Caco-2 (cell line): Measurements from ENCODE around the gene CLEC10A. TPM values are rescaled to one million over a fixed set of nuclear protein-coding genes. Genes with fewer than 3 reads are reported as not detected.

ENCODE experiments used
- BruUV-seq: library from RNA; stranded (reverse); fragments of 400-500 nt; replicated peaks from 2 replicates; lab custom pipeline; 2021; lab: Mats Ljungman, UMichigan
- CTCF ChIA-PET: fragments of 300-600 bp; sonication (Branson Sonifier 250); formaldehyde crosslinking; loops from one replicate; lab custom pipeline; 2022; ENCODE audit warnings: antibody characterized with exemption; lab: Charles Lee
- POLR2A ChIA-PET: fragments of 300-600 bp; sonication (Branson Sonifier 250); formaldehyde crosslinking; loops from one replicate; lab custom pipeline; 2022; ENCODE audit warnings: antibody characterized with exemption; lab: Charles Lee
- DNase-seq, 2 experiments: peaks; one replicate each; pipeline versions ENCODE4 v3.0.0 to v3.0.0-alpha.2; 2020 to 2022
- H3K27me3 ChIP-seq: replicated peaks from 2 replicates; pipeline ENCODE4 v1.6.0; 2011; ENCODE audit warnings: low read length; ENCODE audit not compliant: control insufficient read depth, insufficient read depth
- H3K36me3 ChIP-seq: 2 replicates; pipeline ENCODE4 v1.5.1; 2011; ENCODE audit warnings: low read length; ENCODE audit not compliant: control insufficient read depth, insufficient read depth
- H3K4me1 ChIP-seq: fragments of 250-450 bp; sonication (Bioruptor Pico); 2 replicates; pipeline ENCODE4 v1.5.1; 2020; ENCODE audit warnings: mild to moderate bottlenecking
- H3K4me3 ChIP-seq: 2 replicates; pipeline ENCODE4 v1.5.1; 2011; ENCODE audit warnings: low read depth, mild to moderate bottlenecking, control low read depth, low read length
- H3K9me3 ChIP-seq: fragments of 250-450 bp; sonication (Bioruptor Pico); 2 replicates; pipeline ENCODE4 v1.5.1; 2020; ENCODE audit warnings: mild to moderate bottlenecking, moderate library complexity
- H3K27ac Mint-ChIP-seq: one replicate; pipeline ENCODE4 v1.8.0; 2022; ENCODE audit warnings: mixed read lengths; ENCODE audit not compliant: unreplicated experiment
- H3K27me3 Mint-ChIP-seq: one replicate; pipeline ENCODE4 v1.8.0; 2022; ENCODE audit warnings: mixed read lengths; ENCODE audit not compliant: insufficient read depth, unreplicated experiment
- H3K36me3 Mint-ChIP-seq: one replicate; pipeline ENCODE4 v1.8.0; 2022; ENCODE audit warnings: mild to moderate bottlenecking, mixed read lengths; ENCODE audit not compliant: insufficient read depth, unreplicated experiment
- H3K4me1 Mint-ChIP-seq: one replicate; pipeline ENCODE4 v1.8.0; 2022; ENCODE audit warnings: low read depth, mixed read lengths; ENCODE audit not compliant: unreplicated experiment
- H3K4me3 Mint-ChIP-seq: one replicate; pipeline ENCODE4 v1.8.0; 2022; ENCODE audit warnings: mild to moderate bottlenecking, moderate library complexity, mixed read lengths; ENCODE audit not compliant: unreplicated experiment
- H3K9me3 Mint-ChIP-seq: one replicate; pipeline ENCODE4 v1.8.0; 2022; ENCODE audit warnings: mixed read lengths; ENCODE audit not compliant: unreplicated experiment
- CTCF ChIP-seq, 2 experiments: fragments of 200-600 bp in 1 of 2; IDR thresholded peaks; 1 replicate in 1 of 2; 2 replicates in 1 of 2; pipeline versions ENCODE4 v1.5.1 to v1.8.0; 2011 to 2022; ENCODE audit warnings: antibody characterized with exemption in 1 of 2, control low read depth in 1 of 2, inconsistent platforms in 1 of 2, low read depth in 1 of 2, low read length in 1 of 2, mild to moderate bottlenecking in 1 of 2, moderate library complexity in 1 of 2; ENCODE audit not compliant: insufficient read depth in 1 of 2, severe bottlenecking in 1 of 2, unreplicated experiment in 1 of 2
- intact Hi-C: fragments of 100-400 bp; cut with micrococcal nuclease; formaldehyde crosslinking; loops from one replicate; pipeline ENCODE4 v1.10.0; 2022; ENCODE audit not compliant: unreplicated experiment
- total RNA-seq: library from RNA; stranded (reverse); gene quantifications from 2 replicates; pipeline ENCODE4 v1.2.3, GENCODE V29; 2022

The CLEC10A gene
- total RNA-seq, 1 experiment from 2014 or later: not detected

DNA sequence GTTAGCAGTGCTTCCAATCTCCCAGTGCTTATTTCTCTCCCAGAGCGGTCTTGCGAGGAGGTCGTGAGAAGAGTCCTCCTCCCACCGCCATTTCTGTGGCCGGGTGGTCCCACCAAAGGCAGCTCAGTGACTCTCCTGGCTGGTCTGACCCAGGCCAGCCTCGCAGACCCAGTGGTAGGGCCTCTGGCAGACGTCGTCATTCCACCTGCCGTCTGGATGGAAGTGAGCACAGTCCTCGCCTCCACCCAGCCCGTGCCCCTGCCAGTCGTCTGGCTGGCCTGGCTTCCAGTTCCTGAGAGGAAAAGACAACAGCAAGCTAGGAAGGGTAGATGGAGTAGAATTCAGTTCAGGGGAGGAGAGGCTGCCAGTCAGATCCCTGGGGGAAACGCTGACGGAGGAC lies 5.1 kb downstream of the CLEC10A start:
- Histone ChIP-seq H3K36me3 (no peaks in the 10 kb centered on the region), H3K27me3 (no peaks in the 10 kb centered on the region), H3K4me3 (no peak overlapping the region), H3K9me3 (no peaks in the 10 kb centered on the region), H3K4me1 (no peaks in the 10 kb centered on the region)
- Mint-ChIP-seq H3K36me3 (no peaks in the 10 kb centered on the region), H3K4me1 (no peaks in the 10 kb centered on the region), H3K4me3 (no peak overlapping the region), H3K9me3 (no peaks in the 10 kb centered on the region), H3K27me3 (no peaks in the 10 kb centered on the region), H3K27ac (no peak overlapping the region)
- CTCF ChIA-PET: no interaction called here
- POLR2A ChIA-PET: no interaction called here
- intact Hi-C loops: no loop called here
- no peak for TF ChIP-seq CTCF (IDR thresholded peaks at IDR 0.05; ENCODE audit: insufficient read depth in 1 of 2, low read depth in 1 of 2, low read length in 1 of 2, severe bottlenecking in 1 of 2, unreplicated experiment in 1 of 2)
- no peak for DNase-seq
- no TSS peak for BruUV-seq

DNA sequence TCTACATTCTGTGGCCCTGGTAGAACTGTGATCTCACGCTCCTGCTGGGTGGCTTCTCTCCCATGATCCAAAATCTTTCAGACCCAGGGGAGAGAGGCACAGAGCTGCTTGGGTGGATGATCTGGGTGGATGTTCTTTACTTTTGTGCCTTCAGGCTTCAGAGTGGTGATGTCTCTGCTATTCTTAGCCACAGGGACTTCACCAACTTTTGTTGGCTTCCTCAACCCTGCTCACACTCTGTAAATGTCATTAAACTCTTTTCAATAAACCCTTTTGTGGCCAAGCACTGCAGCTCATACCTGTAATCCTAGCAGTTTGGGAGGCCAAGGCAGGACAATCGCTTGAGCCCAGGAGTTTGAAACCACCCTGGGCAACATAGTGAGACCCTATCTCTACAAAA lies 7.6 kb downstream of the CLEC10A start:
- H3K36me3 Mint-ChIP-seq: no peaks in the 10 kb centered on the region
- Histone ChIP-seq H3K36me3 (no peaks in the 10 kb centered on the region), H3K27me3 (no peaks in the 10 kb centered on the region), H3K9me3 (no peaks in the 10 kb centered on the region), H3K4me3 (no peak overlapping the region), H3K4me1 (no peaks in the 10 kb centered on the region)
- CTCF ChIA-PET: no interaction called here
- no peaks in the 10 kb centered on the region for H3K27me3 Mint-ChIP-seq
- no peak for DNase-seq
- no peak overlapping the region for H3K27ac Mint-ChIP-seq
- intact Hi-C loops: no loop called here
- H3K4me3 Mint-ChIP-seq: no peak overlapping the region
- H3K4me1 Mint-ChIP-seq: no peaks in the 10 kb centered on the region
- POLR2A ChIA-PET: no interaction called here
- TF ChIP-seq CTCF (IDR thresholded peaks at IDR 0.05; ENCODE audit: insufficient read depth in 1 of 2, low read depth in 1 of 2, low read length in 1 of 2, severe bottlenecking in 1 of 2, unreplicated experiment in 1 of 2): no peak
- peaks cover 15% of the 10 kb centered on the region for H3K9me3 Mint-ChIP-seq
- BruUV-seq: no TSS peak

DNA sequence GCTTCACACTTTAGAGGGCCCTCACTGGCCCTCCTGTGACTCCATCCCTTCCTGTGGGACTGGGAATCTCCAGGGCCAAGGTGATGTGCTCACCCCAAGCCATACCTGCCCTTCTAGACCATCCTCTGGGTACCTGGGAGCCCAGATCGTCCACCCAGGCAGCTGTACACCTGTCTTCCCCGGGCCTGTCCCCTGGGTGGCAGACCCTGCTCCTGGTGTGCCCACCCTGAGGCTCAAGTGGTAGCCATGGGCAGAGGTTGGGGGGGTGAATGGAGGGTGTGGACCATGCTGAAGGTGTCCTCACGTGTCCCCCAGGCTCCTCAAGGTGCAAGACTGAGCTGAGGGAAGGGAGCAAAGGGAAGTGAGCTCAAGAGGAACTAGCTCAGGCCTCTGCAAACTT lies 9.3 kb downstream of the CLEC10A start:
- ChIA-PET CTCF (no interaction called here), POLR2A (no interaction called here)
- Histone ChIP-seq H3K36me3 (no peaks in the 10 kb centered on the region), H3K9me3 (no peaks in the 10 kb centered on the region), H3K27me3 (no peaks in the 10 kb centered on the region), H3K4me3 (no peak overlapping the region), H3K4me1 (no peaks in the 10 kb centered on the region)
- no peak overlapping the region for H3K27ac Mint-ChIP-seq
- no peak for DNase-seq
- H3K36me3 Mint-ChIP-seq: no peaks in the 10 kb centered on the region
- H3K4me1 Mint-ChIP-seq: no peaks in the 10 kb centered on the region
- BruUV-seq: no TSS peak
- TF ChIP-seq CTCF (IDR thresholded peaks at IDR 0.05; ENCODE audit: insufficient read depth in 1 of 2, low read depth in 1 of 2, low read length in 1 of 2, severe bottlenecking in 1 of 2, unreplicated experiment in 1 of 2): no peak
- no peaks in the 10 kb centered on the region for H3K27me3 Mint-ChIP-seq
- intact Hi-C loops: no loop called here
- peaks cover 15% of the 10 kb centered on the region for H3K9me3 Mint-ChIP-seq
- no peak overlapping the region for H3K4me3 Mint-ChIP-seq
